ENCODE data around the gene ST8SIA1. TPM values are rescaled to one million over a fixed set of nuclear protein-coding genes. Genes with fewer than 3 reads are reported as not detected.

Gene ST8SIA1
- total and polyA plus RNA-seq, 2 of the 4 experiments (the other 2 are of a cell fraction): not detected

DNA sequence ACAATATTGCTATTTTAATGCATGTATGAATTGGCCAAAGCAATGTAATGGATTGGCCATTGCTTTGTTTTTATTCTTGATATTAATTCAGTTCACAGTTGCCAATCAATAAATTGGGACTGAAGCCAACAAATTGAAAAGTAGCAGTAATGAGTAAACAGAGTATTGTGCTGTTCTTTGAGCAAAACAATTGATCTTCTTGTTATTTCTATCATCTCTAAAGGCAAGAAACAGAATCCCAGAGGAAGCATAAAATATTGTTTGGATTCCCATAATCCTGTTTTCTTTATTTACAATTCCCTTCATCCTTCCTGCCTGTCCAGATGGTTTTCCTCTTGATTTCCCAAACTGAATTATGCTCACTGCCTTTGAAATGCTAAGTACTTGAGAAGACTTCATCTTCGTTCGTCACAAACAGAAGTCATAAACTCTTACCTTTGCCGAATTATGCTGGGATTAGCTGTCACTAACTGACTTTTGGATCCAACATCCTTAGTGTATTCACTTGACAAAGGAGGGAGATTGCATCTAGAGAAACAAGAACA is 85.9 kb downstream of the ST8SIA1 start:
- H2BK20ac ChIP-seq (ENCODE audit: low read depth, low read length): no peak overlapping the region
- intact Hi-C loops (cut with micrococcal nuclease) (no loop called here), dilution Hi-C loops (cut with HindIII; ENCODE audit: low sequenced_read_pairs, unreplicated experiment) (no loop called here), in situ Hi-C loops (cut with MboI; ENCODE audit: low sequenced_read_pairs) (no loop called here)
- H3K36me3 ChIP-seq (ENCODE audit: control insufficient read depth, insufficient read depth, low read length): no peaks in the 10 kb centered on the region
- no peak overlapping the region for H3K18ac ChIP-seq (ENCODE audit: low read depth, low read length)
- peaks cover 6% of the 10 kb centered on the region for H3K27me3 ChIP-seq (ENCODE audit: control insufficient read depth, insufficient read depth, low read length)
- WGBS, 2 experiments (ENCODE audit: extremely low coverage in 2 of 2, insufficient read length in 1 of 2): no CpG with 5 or more reads among the region's 3 CpGs
- no peak overlapping the region for H3K4me2 ChIP-seq (ENCODE audit: low read depth, low read length)
- no peak overlapping the region for H2AK9ac ChIP-seq (replicated peaks; ENCODE audit: low read depth, low read length, poor library complexity)
- no peaks in the 10 kb centered on the region for H3K9me3 ChIP-seq (ENCODE audit: control insufficient read depth, insufficient read depth, low read length)
- H2AFZ ChIP-seq (replicated peaks; ENCODE audit: low read length, poor library complexity): no peak overlapping the region
- CTCF ChIA-PET: no interaction called here
- H3K4ac ChIP-seq (ENCODE audit: low read depth, low read length): no peak overlapping the region
- no peak overlapping the region for H2BK5ac ChIP-seq (ENCODE audit: low read depth, low read length, poor library complexity, severe bottlenecking)
- no peak for ATAC-seq (ENCODE audit: low read depth)
- BruUV-seq (replicated peaks): no TSS peak
- no peak overlapping the region for H3K14ac ChIP-seq (replicated peaks; ENCODE audit: low read depth, low read length)
- H2AK5ac ChIP-seq (ENCODE audit: low read depth, low read length): no peak overlapping the region
- H3K27ac ChIP-seq (ENCODE audit: insufficient read depth, low read length): no peak overlapping the region
- H3K79me1 ChIP-seq (ENCODE audit: low read depth in 1 of 2, low read length in 2 of 2): no peaks in the 10 kb centered on the region
- no peak overlapping the region for H3K4me3 ChIP-seq (ENCODE audit: insufficient read depth, low read depth, low read length)
- H3K56ac ChIP-seq (ENCODE audit: extremely low read depth, insufficient read depth, low read length): no peak overlapping the region
- POLR2A ChIA-PET (ENCODE audit: unreplicated experiment): interaction anchor here (0.6 kb wide), 1 partner anchor 233 kb away, joined by 10 read pairs; no protein-coding TSS in a partner anchor
- TF ChIP-seq RAD21 (IDR thresholded peaks at IDR 0.05; ENCODE audit: low read length) (no peak), CEBPB (IDR thresholded peaks at IDR 0.05; ENCODE audit: low read depth, low read length) (no peak), MAFK (IDR thresholded peaks at IDR 0.05; ENCODE audit: low read depth, low read length) (no peak), BHLHE40 (IDR thresholded peaks at IDR 0.05; ENCODE audit: low read depth, low read length) (no peak), MXI1 (IDR thresholded peaks at IDR 0.05; ENCODE audit: borderline replicate concordance, low read depth, low read length) (no peak), RFX5 (IDR thresholded peaks at IDR 0.05; ENCODE audit: low read depth, low read length) (no peak), NFE2L2 (IDR thresholded peaks at IDR 0.05; ENCODE audit: low read depth, low read length) (no peak), SMC3 (IDR thresholded peaks at IDR 0.05; ENCODE audit: low read depth, low read length) (no peak), MAZ (IDR thresholded peaks at IDR 0.05; ENCODE audit: borderline replicate concordance, low read depth, low read length) (no peak), CHD1 (IDR thresholded peaks at IDR 0.05; ENCODE audit: low read depth, low read length) (no peak), POLR2A (IDR thresholded peaks at IDR 0.05; ENCODE audit: low read depth, low read length) (no peak), RCOR1 (IDR thresholded peaks at IDR 0.05; ENCODE audit: insufficient replicate concordance, low read length) (no peak), FOS (IDR thresholded peaks at IDR 0.05; ENCODE audit: low read depth, low read length) (no peak)
- TF ChIP-seq, protein P1, sequence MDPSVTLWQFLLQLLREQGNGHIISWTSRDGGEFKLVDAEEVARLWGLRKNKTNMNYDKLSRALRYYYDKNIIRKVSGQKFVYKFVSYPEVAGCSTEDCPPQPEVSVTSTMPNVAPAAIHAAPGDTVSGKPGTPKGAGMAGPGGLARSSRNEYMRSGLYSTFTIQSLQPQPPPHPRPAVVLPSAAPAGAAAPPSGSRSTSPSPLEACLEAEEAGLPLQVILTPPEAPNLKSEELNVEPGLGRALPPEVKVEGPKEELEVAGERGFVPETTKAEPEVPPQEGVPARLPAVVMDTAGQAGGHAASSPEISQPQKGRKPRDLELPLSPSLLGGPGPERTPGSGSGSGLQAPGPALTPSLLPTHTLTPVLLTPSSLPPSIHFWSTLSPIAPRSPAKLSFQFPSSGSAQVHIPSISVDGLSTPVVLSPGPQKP (IDR thresholded peaks at IDR 0.05; ENCODE audit: borderline replicate concordance, low read depth, low read length): no peak
- TF ChIP-seq, protein P2, sequence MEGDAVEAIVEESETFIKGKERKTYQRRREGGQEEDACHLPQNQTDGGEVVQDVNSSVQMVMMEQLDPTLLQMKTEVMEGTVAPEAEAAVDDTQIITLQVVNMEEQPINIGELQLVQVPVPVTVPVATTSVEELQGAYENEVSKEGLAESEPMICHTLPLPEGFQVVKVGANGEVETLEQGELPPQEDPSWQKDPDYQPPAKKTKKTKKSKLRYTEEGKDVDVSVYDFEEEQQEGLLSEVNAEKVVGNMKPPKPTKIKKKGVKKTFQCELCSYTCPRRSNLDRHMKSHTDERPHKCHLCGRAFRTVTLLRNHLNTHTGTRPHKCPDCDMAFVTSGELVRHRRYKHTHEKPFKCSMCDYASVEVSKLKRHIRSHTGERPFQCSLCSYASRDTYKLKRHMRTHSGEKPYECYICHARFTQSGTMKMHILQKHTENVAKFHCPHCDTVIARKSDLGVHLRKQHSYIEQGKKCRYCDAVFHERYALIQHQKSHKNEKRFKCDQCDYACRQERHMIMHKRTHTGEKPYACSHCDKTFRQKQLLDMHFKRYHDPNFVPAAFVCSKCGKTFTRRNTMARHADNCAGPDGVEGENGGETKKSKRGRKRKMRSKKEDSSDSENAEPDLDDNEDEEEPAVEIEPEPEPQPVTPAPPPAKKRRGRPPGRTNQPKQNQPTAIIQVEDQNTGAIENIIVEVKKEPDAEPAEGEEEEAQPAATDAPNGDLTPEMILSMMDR (conservative IDR thresholded peaks at IDR 0.05; ENCODE audit: low read depth, low read length): no peak
- TF ChIP-seq, protein P3, sequence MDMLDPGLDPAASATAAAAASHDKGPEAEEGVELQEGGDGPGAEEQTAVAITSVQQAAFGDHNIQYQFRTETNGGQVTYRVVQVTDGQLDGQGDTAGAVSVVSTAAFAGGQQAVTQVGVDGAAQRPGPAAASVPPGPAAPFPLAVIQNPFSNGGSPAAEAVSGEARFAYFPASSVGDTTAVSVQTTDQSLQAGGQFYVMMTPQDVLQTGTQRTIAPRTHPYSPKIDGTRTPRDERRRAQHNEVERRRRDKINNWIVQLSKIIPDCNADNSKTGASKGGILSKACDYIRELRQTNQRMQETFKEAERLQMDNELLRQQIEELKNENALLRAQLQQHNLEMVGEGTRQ (IDR thresholded peaks at IDR 0.05; ENCODE audit: low read depth, low read length): no peak
- H2BK120ac ChIP-seq (ENCODE audit: low read depth, low read length): no peak overlapping the region
- no peak overlapping the region for H4K8ac ChIP-seq (ENCODE audit: low read depth in 2 of 2, low read length in 2 of 2)
- no peaks in the 10 kb centered on the region for H4K20me1 ChIP-seq (ENCODE audit: insufficient read depth, low read length)
- no peaks in the 10 kb centered on the region for H3K4me1 ChIP-seq (ENCODE audit: control insufficient read depth, insufficient read depth, low read length)
- H4K91ac ChIP-seq (ENCODE audit: insufficient read depth, low read depth, low read length): no peak overlapping the region
- no peak overlapping the region for H3K23ac ChIP-seq (ENCODE audit: low read depth, low read length)
- DNase-seq: no peak
- H3K9ac ChIP-seq (ENCODE audit: low read depth, low read length): no peak overlapping the region
- no peak overlapping the region for H4K5ac ChIP-seq (ENCODE audit: low read depth, low read length)
- H2BK15ac ChIP-seq (ENCODE audit: low read depth, low read length): no peak overlapping the region
- no peaks in the 10 kb centered on the region for H3K9me1 ChIP-seq (ENCODE audit: insufficient read depth, low read length)
